Esophagus muscularis mucosa (tissue), 4 donors: ENCODE measurements around the gene SV2B. TPM values are rescaled to one million over a fixed set of nuclear protein-coding genes. Genes with fewer than 3 reads are reported as not detected.

Experiments used
- DNase-seq: peaks from one replicate; pipeline ENCODE4 v3.0.0-alpha.2; 2017; ENCODE audit errors: extremely low spot score
- H3K27ac ChIP-seq, 4 donors: fragments of 200-600 bp; sonication (generic); replicated peaks in 1 of 4; 1 replicate in 3 of 4; 2 replicates in 1 of 4; pipeline ENCODE4 v1.5.1; 2016 to 2019; ENCODE audit warnings: mild to moderate bottlenecking in 1 of 4
- H3K27me3 ChIP-seq, 4 donors: fragments of 200-600 bp; sonication (generic); one replicate each; pipeline versions ENCODE4 v1.5.1 to v1.6.0; 2016 to 2019
- H3K36me3 ChIP-seq, 4 donors: fragments of 200-600 bp; sonication (generic); one replicate each; pipeline ENCODE4 v1.5.1; 2016 to 2019
- H3K4me1 ChIP-seq, 4 donors: fragments of 200-600 bp; sonication (generic); one replicate each; pipeline ENCODE4 v1.5.1; 2016 to 2019
- H3K4me3 ChIP-seq, 4 donors: fragments of 200-600 bp; sonication (generic); 1 replicate in 2 of 4; 2 replicates in 2 of 4; pipeline ENCODE4 v1.5.1; 2016 to 2019; ENCODE audit warnings: mild to moderate bottlenecking in 4 of 4, moderate library complexity in 1 of 4
- H3K9me3 ChIP-seq, 4 donors: fragments of 200-600 bp; sonication (generic); 1 replicate in 3 of 4; 2 replicates in 1 of 4; pipeline ENCODE4 v1.5.1; 2016 to 2019
- CTCF ChIP-seq, 3 experiments: fragments of 200-600 bp in 2 of 3; fragments of 450-650 bp in 1 of 3; sonication (generic) in 2 of 3; IDR thresholded peaks; one replicate each; pipeline ENCODE4 v1.5.1; 2017 to 2019; ENCODE audit warnings: antibody characterized with exemption in 3 of 3, mild to moderate bottlenecking in 2 of 3, moderate library complexity in 1 of 3
- EP300 ChIP-seq: sonication (generic); formaldehyde crosslinking; IDR thresholded peaks from one replicate; pipeline ENCODE4 v1.6.1; 2017; ENCODE audit warnings: antibody characterized with exemption
- POLR2A ChIP-seq: fragments of 450-650 bp; IDR thresholded peaks from one replicate; pipeline ENCODE4 v1.6.1; 2017; ENCODE audit warnings: antibody characterized with exemption, moderate library complexity, mild to moderate bottlenecking, low read depth
- POLR2AphosphoS5 ChIP-seq, 2 donors: sonication (generic); formaldehyde crosslinking; IDR thresholded peaks; one replicate each; pipeline ENCODE4 v1.6.1; 2017; ENCODE audit warnings: antibody characterized with exemption in 2 of 2
- WGBS: methylation state at CpG from one replicate; pipeline ENCODE4 v1.1.5; 2018; 5-methylcytosine and 5-hydroxymethylcytosine counted together
- intact Hi-C: fragments of 100-400 bp; cut with DNase I; formaldehyde crosslinking; loops from one replicate; pipeline ENCODE4 v1.15.1; 2023
- total RNA-seq, 4 donors: library from RNA; depleted of rRNA; stranded (reverse); fragments of >200 nt; gene quantifications; one replicate each; pipeline versions ENCODE4 v1.1.0 to v1.2.1, GENCODE V29; 2016

SV2B gene
- total RNA-seq, 4 donors from 2014 or later = 1.9 to 3.0 (median 2.1) TPM

GRCh38 chr15:91182101-91182500 lies 82.0 kb downstream of the SV2B start:
- WGBS = 69% methylated on average over 3 of the region's 3 CpGs
- intact Hi-C loops = no loop called here
- no peak for TF ChIP-seq EP300

GRCh38 chr15:91183596-91183995 lies 83.5 kb downstream of the SV2B start:
- no peak overlapping the region for H3K4me3 ChIP-seq
- no peaks in the 10 kb centered on the region for H3K36me3 ChIP-seq
- DNase-seq = no peak
- no peak for TF ChIP-seq POLR2AphosphoS5 (IDR thresholded peaks at IDR 0.05)
- no peak for TF ChIP-seq POLR2A
- H3K27ac ChIP-seq = no peak overlapping the region
- no peaks in the 10 kb centered on the region for H3K9me3 ChIP-seq
- intact Hi-C loops = no loop called here
- peaks cover 0 to 5% (median 0%) of the 10 kb centered on the region in 4 donors for H3K27me3 ChIP-seq
- no peaks in the 10 kb centered on the region for H3K4me1 ChIP-seq
- 69% methylated on average over 6 of the region's 6 CpGs for WGBS

More at GRCh38 chr15:91182101-91182500, 82.0 kb downstream of the SV2B start:
- H3K4me3 ChIP-seq = no peak overlapping the region
- no peaks in the 10 kb centered on the region for H3K36me3 ChIP-seq
- no peaks in the 10 kb centered on the region for H3K9me3 ChIP-seq
- no peak for DNase-seq
- no peaks in the 10 kb centered on the region for H3K4me1 ChIP-seq
- peaks cover 0 to 5% (median 0%) of the 10 kb centered on the region in 4 donors for H3K27me3 ChIP-seq
- no peak overlapping the region for H3K27ac ChIP-seq

GRCh38 chr15:91184441-91184840 lies 84.4 kb downstream of the SV2B start:
- 96% methylated on average over 2 of the region's 2 CpGs for WGBS
- Histone ChIP-seq H3K4me3 (no peak overlapping the region), H3K4me1 (no peaks in the 10 kb centered on the region), H3K9me3 (no peaks in the 10 kb centered on the region), H3K36me3 (no peaks in the 10 kb centered on the region), H3K27ac (no peak overlapping the region), H3K27me3 (peaks cover 0 to 5% (median 0%) of the 10 kb centered on the region in 4 donors)
- DNase-seq = no peak
- TF ChIP-seq CTCF (IDR thresholded peaks at IDR 0.05) (no peak), POLR2A (no peak), POLR2AphosphoS5 (IDR thresholded peaks at IDR 0.05) (no peak), EP300 (no peak)
- intact Hi-C loops = no loop called here

- intact Hi-C loops = no loop called here
- 67% methylated on average over 6 of the region's 6 CpGs for WGBS
- Histone ChIP-seq H3K36me3 (no peaks in the 10 kb centered on the region), H3K9me3 (no peaks in the 10 kb centered on the region), H3K4me3 (no peak overlapping the region), H3K27ac (no peak overlapping the region), H3K27me3 (peaks cover 0 to 5% (median 0%) of the 10 kb centered on the region in 4 donors), H3K4me1 (no peaks in the 10 kb centered on the region)
- TF ChIP-seq POLR2A = no peak
- no peak for TF ChIP-seq EP300
- TF ChIP-seq POLR2AphosphoS5 (IDR thresholded peaks at IDR 0.05) = no peak
- no peak for TF ChIP-seq CTCF (IDR thresholded peaks at IDR 0.05)
- no peak for DNase-seq
Measured at GRCh38 chr15:91186904-91187656, 87.0 kb downstream of the SV2B start.

GRCh38 chr15:91192285-91192684 lies 92.2 kb downstream of the SV2B start:
- no peak for DNase-seq
- intact Hi-C loops = no loop called here
- Histone ChIP-seq H3K9me3 (no peaks in the 10 kb centered on the region), H3K27ac (no peak overlapping the region), H3K27me3 (peaks cover 0 to 4% (median 2%) of the 10 kb centered on the region in 4 donors), H3K4me3 (no peak overlapping the region), H3K36me3 (no peaks in the 10 kb centered on the region), H3K4me1 (no peaks in the 10 kb centered on the region)
- TF ChIP-seq POLR2AphosphoS5 (IDR thresholded peaks at IDR 0.05) = no peak
- TF ChIP-seq EP300 = no peak
- TF ChIP-seq POLR2A = no peak
- no peak for TF ChIP-seq CTCF (IDR thresholded peaks at IDR 0.05)
- 76% methylated on average over 1 of the region's 1 CpG for WGBS
